DND-41 (cell line): ENCODE results near the gene CACNA2D3.

Source experiments
- ATAC-seq: fragments of 200-7000 bp; cut with Tn5 transposase; 3 replicates; pipeline ENCODE4 v1.9.1; 2021; ENCODE audit warnings: low read depth; ENCODE audit not compliant: insufficient read depth
- DNase-seq: peaks from one replicate; pipeline ENCODE4 v3.0.0-alpha.2; 2020
- H2AFZ ChIP-seq: 2 replicates; pipeline ENCODE4 v1.6.0; 2012; ENCODE audit warnings: low read depth, low read length
- H3K27ac ChIP-seq: 2 replicates; pipeline ENCODE4 v1.5.1; 2012; ENCODE audit warnings: low read length, inconsistent platforms
- H3K27me3 ChIP-seq: fragments of 200-600 bp; sonication (generic); 2 replicates; pipeline ENCODE4 v1.6.0; 2012; ENCODE audit warnings: low read length, mild to moderate bottlenecking, inconsistent platforms; ENCODE audit not compliant: insufficient read depth, poor library complexity
- H3K36me3 ChIP-seq: 2 replicates; pipeline ENCODE4 v1.5.1; 2012; ENCODE audit warnings: low read length, inconsistent platforms; ENCODE audit not compliant: insufficient read depth
- H3K4me1 ChIP-seq: 2 replicates; pipeline ENCODE4 v1.5.1; 2012; ENCODE audit warnings: mild to moderate bottlenecking, low read length; ENCODE audit not compliant: insufficient read depth
- H3K4me2 ChIP-seq: 2 replicates; pipeline ENCODE4 v1.6.0; 2012; ENCODE audit warnings: mild to moderate bottlenecking, moderate library complexity, low read length, inconsistent platforms; ENCODE audit not compliant: insufficient read depth
- H3K4me3 ChIP-seq, 2 experiments: fragments of 200-600 bp in 1 of 2; shearing (Covaris generic) in 1 of 2; 2 replicates each; pipeline ENCODE4 v1.5.1; 2012 to 2016; ENCODE audit warnings: inconsistent platforms in 2 of 2, low read length in 2 of 2, mild to moderate bottlenecking in 2 of 2, low read depth in 1 of 2, moderate library complexity in 1 of 2
- H3K79me2 ChIP-seq: 2 replicates; pipeline ENCODE4 v1.6.0; 2012; ENCODE audit warnings: low read length, inconsistent platforms; ENCODE audit not compliant: insufficient read depth
- H3K9ac ChIP-seq: 2 replicates; pipeline ENCODE4 v1.6.0; 2012; ENCODE audit warnings: low read depth, mild to moderate bottlenecking, inconsistent platforms, low read length, moderate library complexity
- H3K9me3 ChIP-seq: 2 replicates; pipeline ENCODE4 v1.5.1; 2012; ENCODE audit warnings: low read length, moderate library complexity, mild to moderate bottlenecking, inconsistent platforms; ENCODE audit not compliant: insufficient read depth, severe bottlenecking
- H4K20me1 ChIP-seq: 2 replicates; pipeline ENCODE4 v1.6.0; 2012; ENCODE audit warnings: low read length; ENCODE audit not compliant: insufficient read depth
- EZH2 ChIP-seq: IDR thresholded peaks from 3 replicates; pipeline ENCODE4 v1.6.1; 2012; ENCODE audit warnings: borderline replicate concordance, low read depth, mild to moderate bottlenecking, moderate library complexity, low read length, inconsistent platforms; ENCODE audit not compliant: severe bottlenecking
- TF ChIP-seq, protein P1 (sequence below): IDR thresholded peaks from 2 replicates; pipeline ENCODE4 v1.5.1; 2012; ENCODE audit warnings: borderline replicate concordance, low read length, moderate library complexity, mild to moderate bottlenecking; ENCODE audit not compliant: poor library complexity, severe bottlenecking; ENCODE audit errors: extremely low read depth

CACNA2D3 gene

DNA sequence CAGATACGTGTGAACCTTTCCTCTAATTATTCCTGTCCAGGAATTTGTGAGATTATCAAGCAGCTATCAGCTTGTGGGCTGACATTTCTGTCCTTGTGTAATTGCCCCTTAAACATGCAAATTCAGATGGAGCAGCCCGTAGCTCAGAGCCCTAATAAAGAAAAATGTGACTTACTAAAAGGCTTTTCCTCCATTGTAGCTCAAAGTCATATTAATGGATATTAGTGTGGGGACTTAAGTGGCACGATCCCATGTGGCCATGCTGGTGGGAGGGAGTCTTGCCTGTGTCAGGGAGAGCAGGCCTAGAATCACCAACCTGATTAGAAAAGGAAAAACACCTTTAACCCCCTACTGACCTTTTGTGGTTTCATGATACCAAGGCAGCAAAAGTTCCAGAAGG is 406.3 kb downstream of the CACNA2D3 start:
- Histone ChIP-seq H3K4me2 (no peak overlapping the region), H3K4me3 (no peak overlapping the region)
- no peak for TF ChIP-seq EZH2
- TF ChIP-seq, protein P1, sequence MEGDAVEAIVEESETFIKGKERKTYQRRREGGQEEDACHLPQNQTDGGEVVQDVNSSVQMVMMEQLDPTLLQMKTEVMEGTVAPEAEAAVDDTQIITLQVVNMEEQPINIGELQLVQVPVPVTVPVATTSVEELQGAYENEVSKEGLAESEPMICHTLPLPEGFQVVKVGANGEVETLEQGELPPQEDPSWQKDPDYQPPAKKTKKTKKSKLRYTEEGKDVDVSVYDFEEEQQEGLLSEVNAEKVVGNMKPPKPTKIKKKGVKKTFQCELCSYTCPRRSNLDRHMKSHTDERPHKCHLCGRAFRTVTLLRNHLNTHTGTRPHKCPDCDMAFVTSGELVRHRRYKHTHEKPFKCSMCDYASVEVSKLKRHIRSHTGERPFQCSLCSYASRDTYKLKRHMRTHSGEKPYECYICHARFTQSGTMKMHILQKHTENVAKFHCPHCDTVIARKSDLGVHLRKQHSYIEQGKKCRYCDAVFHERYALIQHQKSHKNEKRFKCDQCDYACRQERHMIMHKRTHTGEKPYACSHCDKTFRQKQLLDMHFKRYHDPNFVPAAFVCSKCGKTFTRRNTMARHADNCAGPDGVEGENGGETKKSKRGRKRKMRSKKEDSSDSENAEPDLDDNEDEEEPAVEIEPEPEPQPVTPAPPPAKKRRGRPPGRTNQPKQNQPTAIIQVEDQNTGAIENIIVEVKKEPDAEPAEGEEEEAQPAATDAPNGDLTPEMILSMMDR: no peak

DNA sequence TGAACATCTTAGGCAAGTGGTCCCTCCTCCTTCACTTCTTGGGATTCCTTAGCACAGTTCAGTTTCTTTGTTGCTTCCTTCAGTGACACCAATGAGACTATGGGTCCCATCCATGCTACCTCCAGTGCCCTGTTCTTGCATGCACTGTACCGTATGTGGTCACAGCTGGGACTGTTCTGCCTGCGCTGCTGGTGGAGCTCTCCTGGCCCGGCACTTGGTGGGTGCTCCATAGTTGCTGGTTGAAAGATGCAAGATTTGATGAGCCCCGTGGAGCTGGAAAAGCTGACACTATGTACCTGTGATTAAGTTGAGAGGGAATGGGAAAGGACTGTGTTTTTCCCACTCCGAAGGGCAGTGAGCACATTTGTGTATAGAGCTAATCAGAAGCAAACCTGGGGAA is 407.7 kb downstream of the CACNA2D3 start:
- Histone ChIP-seq H3K4me2 (no peak overlapping the region), H3K27me3 (no peaks in the 10 kb centered on the region), H3K4me1 (no peaks in the 10 kb centered on the region), H3K27ac (no peak overlapping the region), H3K36me3 (no peaks in the 10 kb centered on the region), H3K4me3 (no peak overlapping the region), H3K79me2 (no peaks in the 10 kb centered on the region), H3K9ac (no peak overlapping the region), H3K9me3 (no peaks in the 10 kb centered on the region), H2AFZ (no peak overlapping the region), H4K20me1 (no peaks in the 10 kb centered on the region)
- ATAC-seq (no peak), DNase-seq (no peak)
- TF ChIP-seq, protein P1: no peak
- TF ChIP-seq EZH2: no peak

More for the DNA sequence above, 406.3 kb downstream of the CACNA2D3 start:
- Histone ChIP-seq H3K79me2 (no peaks in the 10 kb centered on the region), H4K20me1 (no peaks in the 10 kb centered on the region), H3K9ac (no peak overlapping the region), H3K4me1 (no peaks in the 10 kb centered on the region), H3K27ac (no peak overlapping the region), H2AFZ (no peak overlapping the region), H3K27me3 (no peaks in the 10 kb centered on the region), H3K36me3 (no peaks in the 10 kb centered on the region), H3K9me3 (no peaks in the 10 kb centered on the region)
- ATAC-seq (no peak), DNase-seq (no peak)

DNA sequence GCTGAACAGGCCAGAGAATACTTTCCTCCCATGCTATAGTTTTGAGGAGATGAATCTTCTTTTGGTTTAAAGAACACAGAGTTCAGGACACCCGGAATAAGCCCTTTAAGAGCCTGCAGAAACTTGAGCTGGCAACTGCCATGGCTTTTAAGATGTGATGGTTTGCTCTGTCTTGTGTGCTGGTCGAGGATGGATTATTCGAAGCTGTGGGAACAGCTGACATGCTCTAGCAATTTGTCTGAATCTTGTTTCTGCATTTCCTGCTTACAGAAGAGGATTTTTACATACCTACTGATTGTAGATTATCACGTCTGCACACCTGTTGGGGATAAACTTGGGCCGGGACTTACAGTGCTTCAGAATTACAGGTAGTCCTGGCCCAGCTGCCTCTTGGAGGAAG is 408.6 kb downstream of the CACNA2D3 start:
- Histone ChIP-seq H3K4me2 (no peak overlapping the region), H3K27me3 (no peaks in the 10 kb centered on the region), H3K79me2 (no peaks in the 10 kb centered on the region), H3K9ac (no peak overlapping the region), H3K27ac (no peak overlapping the region), H3K4me3 (no peak overlapping the region), H4K20me1 (no peaks in the 10 kb centered on the region), H3K4me1 (no peaks in the 10 kb centered on the region), H2AFZ (no peak overlapping the region), H3K9me3 (no peaks in the 10 kb centered on the region), H3K36me3 (no peaks in the 10 kb centered on the region)
- TF ChIP-seq, protein P1: no peak
- no peak for TF ChIP-seq EZH2
- DNase-seq: no peak
- no peak for ATAC-seq

DNA sequence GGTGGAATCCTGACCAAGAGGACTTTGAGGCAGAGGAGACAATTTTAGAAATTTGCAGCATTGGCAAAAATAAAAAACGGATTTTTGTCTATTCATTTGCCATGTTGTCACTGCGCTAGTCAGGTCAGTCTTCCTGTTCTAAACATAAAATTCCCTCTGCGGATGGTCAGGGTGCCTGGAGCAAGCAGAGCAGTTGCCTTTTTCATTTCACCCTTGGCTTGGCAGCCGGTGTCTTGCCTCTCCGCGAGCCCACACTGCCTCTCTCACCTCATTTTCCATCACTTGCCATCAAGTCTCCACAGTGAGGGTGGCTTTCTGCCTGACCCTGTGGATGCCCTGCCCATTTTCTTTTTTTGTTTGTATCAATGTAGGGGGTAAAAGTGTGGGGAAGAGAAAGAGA is 409.4 kb downstream of the CACNA2D3 start:
- no peak overlapping the region for H3K4me3 ChIP-seq
- no peaks in the 10 kb centered on the region for H3K9me3 ChIP-seq

More for the DNA sequence above, 409.4 kb downstream of the CACNA2D3 start:
- TF ChIP-seq, protein P1: no peak
- no peak for TF ChIP-seq EZH2
- Histone ChIP-seq H3K4me1 (no peaks in the 10 kb centered on the region), H3K4me2 (no peak overlapping the region), H3K27ac (no peak overlapping the region), H2AFZ (no peak overlapping the region), H3K9ac (no peak overlapping the region), H3K36me3 (no peaks in the 10 kb centered on the region), H4K20me1 (no peaks in the 10 kb centered on the region; the same call in 1 of the 2 replicates), H3K27me3 (no peaks in the 10 kb centered on the region), H3K79me2 (no peaks in the 10 kb centered on the region)
- no peak for DNase-seq
- no peak for ATAC-seq
